Measurements from ENCODE around the gene NECTIN1.

NECTIN1 gene

DNA sequence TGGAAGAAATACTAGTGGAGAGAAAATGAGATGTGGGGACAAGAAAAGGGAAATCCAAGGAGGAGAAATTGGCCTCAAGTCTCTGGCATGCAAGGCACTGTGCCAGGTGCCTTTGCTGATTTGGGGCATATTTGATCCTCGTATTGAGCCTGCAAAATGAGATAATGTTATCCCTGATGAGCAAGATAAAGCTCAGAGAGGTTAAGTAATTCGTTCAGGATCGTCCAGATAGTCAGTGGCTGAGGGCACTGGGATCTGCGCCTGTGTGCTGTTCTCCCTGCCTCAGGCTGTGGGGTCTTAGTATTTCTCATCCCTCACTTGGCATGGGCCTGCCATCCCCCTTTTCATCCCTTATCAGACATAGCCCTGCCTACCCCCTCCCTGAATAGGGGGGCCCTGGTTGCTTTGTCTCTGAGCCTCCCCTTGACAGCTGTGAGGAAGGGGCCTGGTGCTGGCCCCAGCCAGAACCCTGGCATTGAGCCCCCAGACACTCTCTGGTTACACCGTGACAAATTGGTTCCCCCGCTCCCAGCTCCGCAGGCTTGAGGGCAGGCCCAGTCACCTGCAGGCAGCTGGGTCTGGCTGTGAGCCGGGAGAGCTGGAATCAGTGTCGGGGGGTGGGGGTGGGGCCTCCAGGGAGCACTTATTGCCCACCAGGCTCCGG, 85.7 kb downstream of the NECTIN1 start:
- Histone ChIP-seq H3K4me3 (ENCODE audit: low read length) (no peak overlapping the region), H3K9ac (ENCODE audit: low read length) (no peak overlapping the region), H3K4me1 (ENCODE audit: control insufficient read depth, insufficient read depth, low read length) (peaks cover 6% of the 10 kb centered on the region), H3K9me3 (ENCODE audit: control insufficient read depth, low read length) (no peaks in the 10 kb centered on the region), H3K36me3 (ENCODE audit: control insufficient read depth, insufficient read depth, low read length, severe bottlenecking) (no peaks in the 10 kb centered on the region), H3K27me3 (replicated peaks; ENCODE audit: control insufficient read depth, insufficient read depth, low read length) (peaks cover 15% of the 10 kb centered on the region)
- DNase-seq (ENCODE audit: low read depth), result no peak

DNA sequence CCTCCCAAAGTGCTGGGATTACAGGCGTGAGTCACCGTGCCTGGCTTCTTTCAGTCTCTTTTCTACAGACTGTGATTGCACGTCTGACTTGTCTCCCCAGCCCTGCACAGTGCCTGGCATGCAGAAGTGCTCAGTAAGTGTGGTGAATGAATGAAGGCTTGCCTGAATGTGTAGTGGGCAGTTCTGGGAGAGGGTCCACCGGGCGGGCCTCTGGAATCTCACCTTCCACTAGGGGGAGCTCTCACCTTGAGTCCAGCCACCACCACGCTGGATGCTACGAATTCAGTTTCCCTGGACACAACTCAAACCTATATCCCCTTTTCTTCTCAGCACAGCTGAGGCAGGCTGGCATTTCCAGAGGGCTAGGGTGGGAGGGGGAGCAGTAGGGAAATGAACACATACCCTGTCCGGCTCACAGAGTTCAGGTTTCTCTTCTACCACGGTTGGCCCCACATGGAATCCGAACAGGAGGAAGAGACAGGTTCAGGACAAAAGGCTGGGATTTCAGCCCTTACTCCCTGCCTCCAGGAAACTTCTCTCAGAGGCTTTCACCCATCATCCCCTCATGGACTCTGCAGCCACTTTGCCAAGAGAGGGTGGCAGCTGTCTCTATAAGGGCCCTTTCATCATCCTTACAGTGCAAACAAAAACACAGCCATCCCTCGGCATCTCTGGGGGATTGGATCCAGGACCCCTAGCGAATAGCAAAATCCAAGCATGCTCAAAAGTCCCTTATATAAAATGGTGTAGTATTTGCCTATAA, 86.8 kb downstream of the NECTIN1 start:
- H3K36me3 ChIP-seq (ENCODE audit: control insufficient read depth, insufficient read depth, low read length, severe bottlenecking), result no peaks in the 10 kb centered on the region
- peaks cover 19% of the 10 kb centered on the region for H3K27me3 ChIP-seq (replicated peaks; ENCODE audit: control insufficient read depth, insufficient read depth, low read length)
- H3K9ac ChIP-seq (ENCODE audit: low read length), result no peak overlapping the region
- no peak for DNase-seq (ENCODE audit: low read depth)
- H3K4me1 ChIP-seq (ENCODE audit: control insufficient read depth, insufficient read depth, low read length), result peaks cover 6% of the 10 kb centered on the region
- H3K4me3 ChIP-seq (ENCODE audit: low read length), result no peak overlapping the region
- no peaks in the 10 kb centered on the region for H3K9me3 ChIP-seq (ENCODE audit: control insufficient read depth, low read length)

DNA sequence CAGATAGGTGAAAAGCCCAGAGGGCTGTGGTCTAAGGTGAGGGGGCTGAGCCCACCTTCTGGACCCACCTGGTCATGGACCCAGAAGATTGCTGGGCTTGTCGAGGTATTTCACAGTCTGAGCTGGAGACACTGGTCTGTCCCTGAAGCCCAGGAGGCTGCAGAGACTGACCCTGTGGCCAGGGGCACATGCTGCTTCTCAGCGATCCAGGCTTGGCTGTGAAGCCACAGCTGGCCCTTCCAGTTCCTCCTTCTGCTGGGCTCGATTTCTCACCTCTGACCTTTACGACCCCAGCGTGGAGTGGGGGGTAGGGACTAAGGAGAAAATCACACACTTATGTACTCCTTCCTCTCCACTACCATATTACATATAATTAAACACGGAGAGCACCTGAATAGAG, 88.5 kb downstream of the NECTIN1 start:
- peaks cover 23% of the 10 kb centered on the region for H3K27me3 ChIP-seq (replicated peaks; ENCODE audit: control insufficient read depth, insufficient read depth, low read length)
- H3K4me1 ChIP-seq (ENCODE audit: control insufficient read depth, insufficient read depth, low read length), result peaks cover 6% of the 10 kb centered on the region
- no peaks in the 10 kb centered on the region for H3K9me3 ChIP-seq (ENCODE audit: control insufficient read depth, low read length)
- no peak for DNase-seq (ENCODE audit: low read depth)
- H3K36me3 ChIP-seq (ENCODE audit: control insufficient read depth, insufficient read depth, low read length, severe bottlenecking), result no peaks in the 10 kb centered on the region
- no peak overlapping the region for H3K4me3 ChIP-seq (ENCODE audit: low read length)
- H3K9ac ChIP-seq (ENCODE audit: low read length), result no peak overlapping the region

DNA sequence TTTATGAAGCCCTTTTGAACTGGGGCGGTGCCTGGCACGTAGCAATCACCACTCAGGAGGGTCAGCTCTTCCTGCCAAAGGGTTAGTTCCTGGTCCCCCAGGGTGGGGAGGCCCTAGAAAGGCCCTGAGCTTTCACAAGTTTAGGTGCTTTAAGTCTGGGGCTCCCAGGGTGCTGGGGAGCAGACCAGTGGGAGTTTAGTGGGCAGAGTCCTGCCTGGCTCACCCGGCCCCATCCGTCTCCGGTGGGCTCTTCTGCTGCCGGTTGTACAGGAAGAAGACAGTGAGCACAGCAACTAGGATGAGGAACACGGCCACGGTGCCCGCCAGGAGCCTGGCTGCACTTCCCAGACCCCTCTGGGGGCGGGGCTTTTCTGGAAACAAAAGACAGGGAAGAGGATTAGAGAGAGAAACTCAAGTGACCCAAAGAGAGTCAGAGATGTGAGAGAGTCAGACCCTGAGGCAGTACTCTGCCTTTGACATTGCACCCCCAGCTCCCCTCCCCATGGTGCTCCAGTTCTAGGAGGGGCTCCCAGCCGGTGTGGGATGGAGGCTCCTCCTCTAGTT, 89.3 kb downstream of the NECTIN1 start:
- Histone ChIP-seq H3K4me1 (ENCODE audit: control insufficient read depth, insufficient read depth, low read length) (peaks cover under 1% of the 10 kb centered on the region), H3K4me3 (ENCODE audit: low read length) (no peak overlapping the region), H3K9me3 (ENCODE audit: control insufficient read depth, low read length) (no peaks in the 10 kb centered on the region), H3K36me3 (ENCODE audit: control insufficient read depth, insufficient read depth, low read length, severe bottlenecking) (no peaks in the 10 kb centered on the region), H3K27me3 (replicated peaks; ENCODE audit: control insufficient read depth, insufficient read depth, low read length) (peaks cover 30% of the 10 kb centered on the region), H3K9ac (ENCODE audit: low read length) (no peak overlapping the region)
- DNase-seq (ENCODE audit: low read depth), result no peak

DNA sequence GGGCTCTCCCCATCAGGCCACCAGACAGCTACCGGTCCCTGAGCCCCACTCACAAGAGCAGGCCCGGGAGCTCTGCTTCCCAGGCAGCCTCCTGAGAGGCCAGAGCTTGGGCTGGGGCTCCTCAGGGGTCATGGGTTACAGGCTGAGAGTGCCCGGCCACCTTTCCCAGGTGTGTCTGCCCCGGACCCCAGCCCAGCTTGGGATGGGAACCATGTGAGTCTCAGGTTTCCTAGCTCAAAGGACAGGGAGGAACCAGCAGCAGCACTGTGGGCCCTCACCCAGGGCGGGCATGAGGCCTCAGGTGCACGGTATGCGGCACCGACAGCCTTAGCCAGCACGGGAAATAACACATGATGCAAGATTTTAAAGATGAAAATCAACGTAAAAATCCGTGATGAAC, 90.1 kb downstream of the NECTIN1 start:
- DNase-seq (ENCODE audit: low read depth), result no peak
- H3K4me1 ChIP-seq (ENCODE audit: control insufficient read depth, insufficient read depth, low read length), result no peaks in the 10 kb centered on the region
- H3K9me3 ChIP-seq (ENCODE audit: control insufficient read depth, low read length), result no peaks in the 10 kb centered on the region
- H3K27me3 ChIP-seq (replicated peaks; ENCODE audit: control insufficient read depth, insufficient read depth, low read length), result peaks cover 30% of the 10 kb centered on the region
- H3K36me3 ChIP-seq (ENCODE audit: control insufficient read depth, insufficient read depth, low read length, severe bottlenecking), result no peaks in the 10 kb centered on the region
- no peak overlapping the region for H3K9ac ChIP-seq (ENCODE audit: low read length)
- no peak overlapping the region for H3K4me3 ChIP-seq (ENCODE audit: low read length)

DNA sequence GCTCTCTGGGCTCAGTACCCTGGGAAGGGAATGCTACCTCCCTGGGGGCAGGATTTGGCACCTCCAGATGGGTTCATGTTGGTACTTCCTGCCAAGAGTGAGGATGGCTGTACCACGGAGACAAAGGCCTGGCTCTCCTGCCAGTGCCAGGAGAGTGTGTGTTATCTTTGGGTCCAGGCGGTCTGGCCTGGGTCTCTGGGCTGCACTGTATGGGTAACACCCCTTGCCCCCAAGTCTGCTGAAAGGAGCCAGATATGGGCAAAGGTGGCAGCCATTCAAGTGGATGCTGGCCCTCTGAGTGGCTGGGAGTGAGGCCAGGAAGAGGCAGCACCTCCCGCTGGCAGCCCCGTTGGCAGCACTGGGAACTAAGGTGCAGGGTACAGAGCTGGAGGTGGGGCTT, 91.5 kb downstream of the NECTIN1 start:
- Histone ChIP-seq H3K4me1 (ENCODE audit: control insufficient read depth, insufficient read depth, low read length) (no peaks in the 10 kb centered on the region), H3K27me3 (replicated peaks; ENCODE audit: control insufficient read depth, insufficient read depth, low read length) (peaks cover 30% of the 10 kb centered on the region), H3K4me3 (ENCODE audit: low read length) (no peak overlapping the region), H3K9ac (ENCODE audit: low read length) (no peak overlapping the region), H3K9me3 (ENCODE audit: control insufficient read depth, low read length) (peaks cover 9% of the 10 kb centered on the region), H3K36me3 (ENCODE audit: control insufficient read depth, insufficient read depth, low read length, severe bottlenecking) (no peaks in the 10 kb centered on the region)
- DNase-seq (ENCODE audit: low read depth), result no peak

- no peaks in the 10 kb centered on the region for H3K4me1 ChIP-seq (ENCODE audit: control insufficient read depth, insufficient read depth, low read length)
- H3K27me3 ChIP-seq (replicated peaks; ENCODE audit: control insufficient read depth, insufficient read depth, low read length), result peaks cover 30% of the 10 kb centered on the region
- no peak for DNase-seq (ENCODE audit: low read depth)
- H3K4me3 ChIP-seq (ENCODE audit: low read length), result no peak overlapping the region
- peaks cover 9% of the 10 kb centered on the region for H3K9me3 ChIP-seq (ENCODE audit: control insufficient read depth, low read length)
- no peak overlapping the region for H3K9ac ChIP-seq (ENCODE audit: low read length)
- H3K36me3 ChIP-seq (ENCODE audit: control insufficient read depth, insufficient read depth, low read length, severe bottlenecking), result no peaks in the 10 kb centered on the region
Measured at GRCh38 chr11:119635776-119636175, 93.2 kb downstream of the NECTIN1 start.

GRCh38 chr11:119635041-119635740, 93.8 kb downstream of the NECTIN1 start:
- H3K9me3 ChIP-seq (ENCODE audit: control insufficient read depth, low read length), result peaks cover 9% of the 10 kb centered on the region
- H3K4me3 ChIP-seq (ENCODE audit: low read length), result no peak overlapping the region
- H3K9ac ChIP-seq (ENCODE audit: low read length), result no peak overlapping the region
- H3K36me3 ChIP-seq (ENCODE audit: control insufficient read depth, insufficient read depth, low read length, severe bottlenecking), result no peaks in the 10 kb centered on the region
- no peak for DNase-seq (ENCODE audit: low read depth)
- peaks cover 28% of the 10 kb centered on the region for H3K27me3 ChIP-seq (replicated peaks; ENCODE audit: control insufficient read depth, insufficient read depth, low read length)
- H3K4me1 ChIP-seq (ENCODE audit: control insufficient read depth, insufficient read depth, low read length), result no peaks in the 10 kb centered on the region

GRCh38 chr11:119634301-119634700, 94.7 kb downstream of the NECTIN1 start:
- Histone ChIP-seq H3K27me3 (replicated peaks; ENCODE audit: control insufficient read depth, insufficient read depth, low read length) (peaks cover 23% of the 10 kb centered on the region), H3K9me3 (ENCODE audit: control insufficient read depth, low read length) (peaks cover 9% of the 10 kb centered on the region), H3K4me1 (ENCODE audit: control insufficient read depth, insufficient read depth, low read length) (no peaks in the 10 kb centered on the region), H3K9ac (ENCODE audit: low read length) (no peak overlapping the region), H3K4me3 (ENCODE audit: low read length) (no peak overlapping the region), H3K36me3 (ENCODE audit: control insufficient read depth, insufficient read depth, low read length, severe bottlenecking) (no peaks in the 10 kb centered on the region)
- DNase-seq (ENCODE audit: low read depth), result no peak

DNA sequence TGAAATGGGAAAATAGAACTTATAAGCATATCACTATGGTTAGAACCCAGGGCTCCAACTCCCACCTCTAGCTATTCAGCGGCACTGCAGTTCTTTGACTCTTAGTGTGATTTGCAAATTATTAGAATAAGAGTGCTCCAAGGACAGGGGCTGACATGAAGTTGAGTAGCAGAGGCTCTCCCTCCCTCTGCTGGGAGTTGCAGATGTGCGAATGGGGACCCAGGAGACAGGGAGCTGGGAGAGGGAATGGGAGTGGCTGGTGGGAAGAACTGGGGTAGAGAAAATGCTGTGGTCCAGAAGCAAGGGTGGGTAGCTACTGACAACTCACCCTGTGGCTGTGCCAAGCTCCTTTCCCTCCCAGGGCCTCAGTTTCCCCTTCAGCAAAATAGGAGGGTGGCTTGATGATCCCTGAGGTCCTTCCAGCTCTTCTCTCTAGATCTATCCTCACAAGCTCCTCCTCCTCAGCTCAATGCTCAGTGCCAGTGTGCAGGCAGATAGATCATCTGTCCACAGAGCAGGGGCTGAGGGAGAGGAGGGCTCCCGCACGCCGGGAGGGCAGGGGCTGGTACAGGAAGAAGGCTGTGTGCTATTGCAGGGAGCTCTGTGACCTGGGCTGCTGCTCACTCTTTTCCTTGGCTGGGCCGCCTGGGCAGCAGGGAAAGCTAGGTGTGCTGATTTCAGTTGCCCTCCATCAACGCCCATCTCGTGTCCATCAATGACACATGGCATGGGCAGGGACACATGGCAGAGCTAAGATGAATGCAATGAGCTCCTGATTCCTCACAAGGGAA, 99.0 kb downstream of the NECTIN1 start:
- DNase-seq (ENCODE audit: low read depth), result no peak

More for the DNA sequence above, 99.0 kb downstream of the NECTIN1 start:
- H3K9me3 ChIP-seq (ENCODE audit: control insufficient read depth, low read length), result peaks cover 9% of the 10 kb centered on the region
- no peak overlapping the region for H3K9ac ChIP-seq (ENCODE audit: low read length)
- H3K27me3 ChIP-seq (replicated peaks; ENCODE audit: control insufficient read depth, insufficient read depth, low read length), result peaks cover 25% of the 10 kb centered on the region
- H3K4me1 ChIP-seq (ENCODE audit: control insufficient read depth, insufficient read depth, low read length), result peaks cover 14% of the 10 kb centered on the region
- H3K4me3 ChIP-seq (ENCODE audit: low read length), result no peak overlapping the region
- no peaks in the 10 kb centered on the region for H3K36me3 ChIP-seq (ENCODE audit: control insufficient read depth, insufficient read depth, low read length, severe bottlenecking)

All from adipocyte (in vitro differentiated cells).